Liver (tissue), 2 donors: ENCODE results near the gene RAB30.

Source experiments
- FOXA2 ChIP-seq: IDR thresholded peaks from 2 replicates; pipeline ENCODE4 v1.6.1; 2016; ENCODE audit warnings: antibody characterized with exemption
- JUND ChIP-seq, 2 donors: IDR thresholded peaks; 2 replicates each; pipeline ENCODE4 v1.6.1; 2016; ENCODE audit warnings: antibody characterized with exemption in 2 of 2
- donor health status: healthy.

- TF ChIP-seq JUND (IDR thresholded peaks at IDR 0.05) = no peak
- TF ChIP-seq FOXA2 = no peak
Measured at GRCh38 chr11:82949352-82949751, 122.3 kb downstream of the RAB30 start.
